Astrocyte (in vitro differentiated cells and primary cell): ENCODE measurements around the gene HIRA. TPM values are rescaled to one million over a fixed set of nuclear protein-coding genes. Genes with fewer than 3 reads are reported as not detected.

Experiments used
- DNase-seq: peaks from one replicate; pipeline ENCODE4 v3.0.0-alpha.2; 2010; ENCODE audit warnings: low read depth
- FAIRE-seq: peaks from 2 replicates; lab custom pipeline; 2011; peaks lifted over from hg19 to GRCh38; lab: Jason Lieb, UNC
- H2AFZ ChIP-seq: 2 replicates; pipeline ENCODE4 v1.6.0; 2012; ENCODE audit warnings: low read depth, low read length, inconsistent platforms
- H3K27ac ChIP-seq: 2 replicates; pipeline ENCODE4 v1.5.1; 2011; ENCODE audit warnings: low read depth, low read length, inconsistent platforms
- H3K27me3 ChIP-seq: 2 replicates; pipeline ENCODE4 v1.6.0; 2011; ENCODE audit warnings: low read length, inconsistent platforms; ENCODE audit not compliant: insufficient read depth
- H3K36me3 ChIP-seq: 2 replicates; pipeline ENCODE4 v1.5.1; 2011; ENCODE audit warnings: low read length, inconsistent platforms; ENCODE audit not compliant: insufficient read depth
- H3K4me1 ChIP-seq: 2 replicates; pipeline ENCODE4 v1.5.1; 2011; ENCODE audit warnings: low read length, inconsistent platforms; ENCODE audit not compliant: insufficient read depth
- H3K4me2 ChIP-seq: 2 replicates; pipeline ENCODE4 v1.6.0; 2012; ENCODE audit warnings: low read length, inconsistent platforms
- H3K4me3 ChIP-seq: 2 replicates; pipeline ENCODE4 v1.5.1; 2011; ENCODE audit warnings: low read depth, mild to moderate bottlenecking, low read length, inconsistent platforms; ENCODE audit not compliant: insufficient read depth
- H3K79me2 ChIP-seq: 2 replicates; pipeline ENCODE4 v1.6.0; 2012; ENCODE audit warnings: mild to moderate bottlenecking, low read length, inconsistent platforms; ENCODE audit not compliant: insufficient read depth
- H3K9ac ChIP-seq: 2 replicates; pipeline ENCODE4 v1.6.0; 2012; ENCODE audit warnings: mild to moderate bottlenecking, low read length, inconsistent platforms
- H3K9me3 ChIP-seq: 2 replicates; pipeline ENCODE4 v1.5.1; 2012; ENCODE audit warnings: low read depth, mild to moderate bottlenecking, low read length, inconsistent platforms; ENCODE audit not compliant: insufficient read depth
- H4K20me1 ChIP-seq: 2 replicates; pipeline ENCODE4 v1.6.0; 2012; ENCODE audit warnings: low read length, inconsistent platforms; ENCODE audit not compliant: insufficient read depth
- H3K27ac Mint-ChIP-seq: one replicate; pipeline ENCODE4 v1.8.0; 2021; ENCODE audit warnings: mild to moderate bottlenecking, mixed read lengths; ENCODE audit not compliant: unreplicated experiment
- H3K27me3 Mint-ChIP-seq: one replicate; pipeline ENCODE4 v1.8.0; 2021; ENCODE audit warnings: low read depth, mixed read lengths; ENCODE audit not compliant: unreplicated experiment
- H3K36me3 Mint-ChIP-seq: one replicate; pipeline ENCODE4 v1.8.0; 2021; ENCODE audit warnings: low read depth, mixed read lengths; ENCODE audit not compliant: unreplicated experiment
- H3K4me1 Mint-ChIP-seq: one replicate; pipeline ENCODE4 v1.8.0; 2021; ENCODE audit warnings: low read depth, mixed read lengths; ENCODE audit not compliant: unreplicated experiment
- H3K4me3 Mint-ChIP-seq: one replicate; pipeline ENCODE4 v1.8.0; 2021; ENCODE audit warnings: mild to moderate bottlenecking, moderate library complexity, mixed read lengths; ENCODE audit not compliant: unreplicated experiment
- H3K9me3 Mint-ChIP-seq: one replicate; pipeline ENCODE4 v1.8.0; 2021; ENCODE audit warnings: mild to moderate bottlenecking, mixed read lengths; ENCODE audit not compliant: unreplicated experiment
- CTCF ChIP-seq: IDR thresholded peaks from 2 replicates; pipeline ENCODE4 v1.5.1; 2011; ENCODE audit warnings: low read depth, mild to moderate bottlenecking, inconsistent platforms, low read length, moderate library complexity; ENCODE audit not compliant: insufficient read depth
- EZH2 ChIP-seq: IDR thresholded peaks from 2 replicates; pipeline ENCODE4 v1.6.1; 2012; ENCODE audit warnings: mild to moderate bottlenecking, low read length, inconsistent platforms; ENCODE audit not compliant: insufficient read depth
- total RNA-seq: library from RNA; stranded (reverse); gene quantifications from 2 replicates; pipeline ENCODE4 v1.2.1, GENCODE V29; 2021

The HIRA gene
- total RNA-seq, 1 donor from 2014 or later, result 31.1 TPM

- Histone ChIP-seq H2AFZ (no peak overlapping the region), H3K27me3 (no peaks in the 10 kb centered on the region), H3K79me2 (peaks cover 29% of the 10 kb centered on the region), H3K27ac (no peak overlapping the region), H4K20me1 (peaks cover 56% of the 10 kb centered on the region), H3K4me2 (no peak overlapping the region), H3K36me3 (peaks cover 27% of the 10 kb centered on the region), H3K9ac (no peak overlapping the region), H3K9me3 (no peaks in the 10 kb centered on the region), H3K4me3 (no peak overlapping the region), H3K4me1 (no peaks in the 10 kb centered on the region)
- Mint-ChIP-seq H3K4me3 (no peak overlapping the region), H3K27me3 (no peaks in the 10 kb centered on the region), H3K36me3 (peaks cover 32% of the 10 kb centered on the region), H3K27ac (no peak overlapping the region), H3K9me3 (no peaks in the 10 kb centered on the region), H3K4me1 (peaks cover 7% of the 10 kb centered on the region)
- FAIRE-seq (no peak), DNase-seq (no peak)
- TF ChIP-seq CTCF (no peak), EZH2 (no peak)
Observed at GRCh38 chr22:19407649-19408606, 23.6 kb downstream of the HIRA start.

- peaks cover 2% of the 10 kb centered on the region for H3K9me3 Mint-ChIP-seq
- peaks cover 2% of the 10 kb centered on the region for H3K4me1 Mint-ChIP-seq
- H3K27ac Mint-ChIP-seq, result no peak overlapping the region
- no peak overlapping the region for H3K4me3 ChIP-seq
- H3K27me3 Mint-ChIP-seq, result no peaks in the 10 kb centered on the region
- no peaks in the 10 kb centered on the region for H3K27me3 ChIP-seq
- H3K4me1 ChIP-seq, result no peaks in the 10 kb centered on the region
- FAIRE-seq (no peak), DNase-seq (no peak)
- H3K9me3 ChIP-seq, result no peaks in the 10 kb centered on the region
- H4K20me1 ChIP-seq, result peaks cover 46% of the 10 kb centered on the region
- H3K27ac ChIP-seq, result no peak overlapping the region
- H3K36me3 ChIP-seq, result peaks cover 27% of the 10 kb centered on the region
- H3K4me3 Mint-ChIP-seq, result no peak overlapping the region
- no peak overlapping the region for H3K4me2 ChIP-seq
- TF ChIP-seq CTCF (no peak), EZH2 (no peak)
- H3K79me2 ChIP-seq, result peaks cover 18% of the 10 kb centered on the region
- H2AFZ ChIP-seq, result no peak overlapping the region
- H3K9ac ChIP-seq, result no peak overlapping the region
- H3K36me3 Mint-ChIP-seq, result peaks cover 32% of the 10 kb centered on the region
Observed at GRCh38 chr22:19406846-19407245, 24.7 kb downstream of the HIRA start.

GRCh38 chr22:19406281-19406811, 25.2 kb downstream of the HIRA start:
- H3K79me2 ChIP-seq, result peaks cover 13% of the 10 kb centered on the region
- H3K27me3 ChIP-seq, result no peaks in the 10 kb centered on the region
- no peaks in the 10 kb centered on the region for H3K4me1 ChIP-seq
- H3K27ac Mint-ChIP-seq, result no peak overlapping the region
- H3K27me3 Mint-ChIP-seq, result no peaks in the 10 kb centered on the region
- H3K27ac ChIP-seq, result no peak overlapping the region
- TF ChIP-seq CTCF (no peak), EZH2 (no peak)
- no peak overlapping the region for H3K4me3 Mint-ChIP-seq
- H3K4me3 ChIP-seq, result no peak overlapping the region
- H3K4me1 Mint-ChIP-seq, result no peaks in the 10 kb centered on the region
- H3K9me3 ChIP-seq, result no peaks in the 10 kb centered on the region
- no peak overlapping the region for H3K9ac ChIP-seq
- peaks cover 27% of the 10 kb centered on the region for H3K36me3 ChIP-seq
- H4K20me1 ChIP-seq, result peaks cover 43% of the 10 kb centered on the region
- H3K4me2 ChIP-seq, result no peak overlapping the region
- DNase-seq, result no peak
- no peak overlapping the region for H2AFZ ChIP-seq
- H3K9me3 Mint-ChIP-seq, result peaks cover 2% of the 10 kb centered on the region
- H3K36me3 Mint-ChIP-seq, result peaks cover 30% of the 10 kb centered on the region
- FAIRE-seq, result no peak
